T-helper 2 cell (primary cell): ENCODE data around the gene CXCL10.

Source experiments
- DNase-seq, 5 experiments: peaks; one replicate each; pipeline versions ENCODE4 v3.0.0 to v3.0.0-alpha.2; 2012 to 2022

CXCL10 gene

DNA sequence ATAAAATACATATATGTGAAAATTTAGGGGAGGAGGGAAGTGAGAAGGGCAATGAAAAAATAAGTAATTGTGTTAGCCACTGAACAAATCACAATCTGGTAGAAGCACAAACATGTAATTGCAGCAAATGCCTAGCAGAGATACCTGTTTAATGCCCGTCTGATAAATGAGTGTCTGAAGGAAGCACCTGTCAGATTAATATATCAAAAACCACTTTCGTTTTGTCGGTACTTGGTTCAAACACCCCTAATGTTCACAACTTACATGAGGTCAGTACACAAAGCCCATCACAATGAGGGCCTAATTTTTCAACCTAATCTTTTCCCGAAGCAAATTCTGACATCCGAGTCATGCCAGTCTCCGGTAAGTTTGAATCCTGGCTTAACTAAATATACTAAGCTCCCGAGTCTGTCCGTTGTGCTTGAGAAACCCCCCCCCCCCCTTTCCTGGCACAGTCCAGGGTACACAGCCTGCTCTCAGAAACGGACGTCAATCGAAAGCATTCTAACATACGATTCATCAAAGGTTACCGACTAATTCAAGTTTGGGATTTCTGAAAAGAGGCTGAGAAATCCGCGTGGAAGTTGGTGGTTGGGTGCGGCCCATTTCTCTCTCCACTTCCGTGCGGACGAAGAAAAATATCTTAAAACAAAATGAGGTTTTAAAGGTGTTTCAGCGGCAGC, 33.3 kb downstream of the CXCL10 start:
- DNase-seq, result peak in 1 of 5 experiments; percentile 19

- DNase-seq, result no peak
These were observed 38.2 kb downstream of the CXCL10 start for GRCh38 chr4:75985116-75985515.

- no peak for DNase-seq
These were observed 42.7 kb downstream of the CXCL10 start for GRCh38 chr4:75980576-75980975.

DNA sequence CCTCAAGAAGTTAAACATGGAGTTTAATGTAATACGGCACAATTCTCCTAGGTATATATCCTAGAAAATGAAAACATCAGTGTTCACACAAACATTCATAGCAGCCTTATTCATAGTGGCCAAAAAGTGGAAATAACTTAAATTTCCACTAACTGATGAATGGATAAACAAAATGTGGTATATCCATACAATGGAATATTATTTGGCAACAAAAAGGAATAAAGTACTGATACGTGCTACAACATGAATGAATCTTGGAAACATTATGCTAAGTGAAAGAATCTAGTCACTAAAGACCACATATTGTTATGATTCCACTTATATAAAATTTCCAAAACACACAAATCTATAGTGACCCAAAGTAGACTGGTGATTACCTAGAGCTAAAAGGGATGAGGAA, 47.1 kb downstream of the CXCL10 start:
- no peak for DNase-seq

- DNase-seq, result no peak
These were observed 49.5 kb downstream of the CXCL10 start for GRCh38 chr4:75973766-75974165.
